MM.1S (cell line): Measurements from ENCODE around the gene KCNK10.

Experiments used
- DNase-seq: peaks from one replicate; pipeline ENCODE4 v3.0.0-alpha.2; 2015
- H2AFZ ChIP-seq: fragments of 300-600 bp; sonication (generic); 2 replicates; pipeline ENCODE4 v1.6.0; 2016; ENCODE audit warnings: antibody characterized with exemption, low read length
- H3F3A ChIP-seq: fragments of 300-600 bp; sonication (generic); 2 replicates; pipeline ENCODE4 v1.6.1; 2016; ENCODE audit warnings: mild to moderate bottlenecking, antibody characterized with exemption, low read length, moderate library complexity, mixed read lengths; ENCODE audit not compliant: insufficient read depth
- H3K27ac ChIP-seq: fragments of 300-600 bp; sonication (generic); 2 replicates; pipeline ENCODE4 v1.5.1; 2016; ENCODE audit warnings: mild to moderate bottlenecking, low read length
- H3K27me3 ChIP-seq: fragments of 300-600 bp; sonication (generic); replicated peaks from 2 replicates; pipeline ENCODE4 v1.6.0; 2016; ENCODE audit warnings: low read length; ENCODE audit not compliant: insufficient read depth
- H3K36me3 ChIP-seq: fragments of 300-600 bp; sonication (generic); replicated peaks from 2 replicates; pipeline ENCODE4 v1.6.1; 2016; ENCODE audit warnings: mild to moderate bottlenecking, low read length, mixed read lengths; ENCODE audit not compliant: insufficient read depth
- H3K4me1 ChIP-seq: fragments of 300-600 bp; sonication (generic); 2 replicates; pipeline ENCODE4 v1.6.1; 2016; ENCODE audit warnings: low read length, mixed read lengths
- H3K4me2 ChIP-seq: fragments of 300-600 bp; sonication (generic); 2 replicates; pipeline ENCODE4 v1.6.0; 2016; ENCODE audit warnings: low read depth, low read length
- H3K4me3 ChIP-seq: fragments of 300-600 bp; sonication (generic); 2 replicates; pipeline ENCODE4 v1.5.1; 2016; ENCODE audit warnings: low read length, mixed read lengths
- H3K79me2 ChIP-seq: fragments of 300-600 bp; sonication (generic); 2 replicates; pipeline ENCODE4 v1.6.1; 2016; ENCODE audit warnings: mixed run types, low read length, mixed read lengths
- H3K9ac ChIP-seq: fragments of 300-600 bp; sonication (generic); 2 replicates; pipeline ENCODE4 v1.6.1; 2016; ENCODE audit warnings: low read length, mixed read lengths
- H3K9me2 ChIP-seq: fragments of 300-600 bp; sonication (generic); replicated peaks from 2 replicates; pipeline ENCODE4 v1.6.1; 2016; ENCODE audit warnings: mild to moderate bottlenecking, low read length, mixed read lengths; ENCODE audit not compliant: insufficient read depth
- H3K9me3 ChIP-seq: fragments of 300-600 bp; sonication (generic); replicated peaks from 2 replicates; pipeline ENCODE4 v1.6.1; 2016; ENCODE audit warnings: mild to moderate bottlenecking, low read length, mixed read lengths; ENCODE audit not compliant: insufficient read depth
- H4K20me1 ChIP-seq: fragments of 300-600 bp; sonication (generic); 2 replicates; pipeline ENCODE4 v1.6.1; 2016; ENCODE audit warnings: mild to moderate bottlenecking, low read length, moderate library complexity, mixed read lengths; ENCODE audit not compliant: insufficient read depth
- CTCF ChIP-seq: fragments of 300-600 bp; sonication (generic); IDR thresholded peaks from 2 replicates; pipeline ENCODE4 v1.5.1; 2016; ENCODE audit warnings: antibody characterized with exemption, low read length, mixed read lengths
- EZH2 ChIP-seq: fragments of 300-600 bp; sonication (generic); optimal IDR thresholded peaks from 2 replicates; pipeline ENCODE3; 2017; ENCODE audit warnings: low read depth, mild to moderate bottlenecking, antibody characterized with exemption, low read length, mixed read lengths
- EZH2phosphoT487 ChIP-seq: fragments of 300-600 bp; sonication (generic); IDR thresholded peaks from 2 replicates; pipeline ENCODE4 v1.6.1; 2018; ENCODE audit warnings: antibody characterized with exemption, low read length

Gene KCNK10

GRCh38 chr14:88154926-88155325, 168.1 kb downstream of the KCNK10 start:
- Histone ChIP-seq H2AFZ (no peak overlapping the region), H3K27me3 (no peaks in the 10 kb centered on the region), H3K4me3 (no peak overlapping the region), H3K27ac (no peak overlapping the region), H3K9me3 (no peaks in the 10 kb centered on the region), H4K20me1 (no peaks in the 10 kb centered on the region), H3K9ac (no peak overlapping the region), H3K79me2 (no peaks in the 10 kb centered on the region), H3K4me1 (no peaks in the 10 kb centered on the region), H3K4me2 (no peak overlapping the region), H3K9me2 (no peaks in the 10 kb centered on the region), H3F3A (no peaks in the 10 kb centered on the region), H3K36me3 (no peaks in the 10 kb centered on the region)
- TF ChIP-seq CTCF (no peak), EZH2 (no peak), EZH2phosphoT487 (no peak)
- DNase-seq, result no peak

- Histone ChIP-seq H3K36me3 (no peaks in the 10 kb centered on the region), H3K79me2 (no peaks in the 10 kb centered on the region), H3K4me2 (no peak overlapping the region), H2AFZ (no peak overlapping the region), H3K9me3 (no peaks in the 10 kb centered on the region), H4K20me1 (no peaks in the 10 kb centered on the region), H3F3A (no peaks in the 10 kb centered on the region), H3K4me1 (no peaks in the 10 kb centered on the region), H3K9ac (no peak overlapping the region), H3K4me3 (no peak overlapping the region), H3K27me3 (no peaks in the 10 kb centered on the region), H3K9me2 (no peaks in the 10 kb centered on the region), H3K27ac (no peak overlapping the region)
- TF ChIP-seq EZH2phosphoT487 (no peak), EZH2 (no peak), CTCF (no peak)
- DNase-seq, result no peak
Measured at GRCh38 chr14:88154321-88154720, 168.7 kb downstream of the KCNK10 start.

DNA sequence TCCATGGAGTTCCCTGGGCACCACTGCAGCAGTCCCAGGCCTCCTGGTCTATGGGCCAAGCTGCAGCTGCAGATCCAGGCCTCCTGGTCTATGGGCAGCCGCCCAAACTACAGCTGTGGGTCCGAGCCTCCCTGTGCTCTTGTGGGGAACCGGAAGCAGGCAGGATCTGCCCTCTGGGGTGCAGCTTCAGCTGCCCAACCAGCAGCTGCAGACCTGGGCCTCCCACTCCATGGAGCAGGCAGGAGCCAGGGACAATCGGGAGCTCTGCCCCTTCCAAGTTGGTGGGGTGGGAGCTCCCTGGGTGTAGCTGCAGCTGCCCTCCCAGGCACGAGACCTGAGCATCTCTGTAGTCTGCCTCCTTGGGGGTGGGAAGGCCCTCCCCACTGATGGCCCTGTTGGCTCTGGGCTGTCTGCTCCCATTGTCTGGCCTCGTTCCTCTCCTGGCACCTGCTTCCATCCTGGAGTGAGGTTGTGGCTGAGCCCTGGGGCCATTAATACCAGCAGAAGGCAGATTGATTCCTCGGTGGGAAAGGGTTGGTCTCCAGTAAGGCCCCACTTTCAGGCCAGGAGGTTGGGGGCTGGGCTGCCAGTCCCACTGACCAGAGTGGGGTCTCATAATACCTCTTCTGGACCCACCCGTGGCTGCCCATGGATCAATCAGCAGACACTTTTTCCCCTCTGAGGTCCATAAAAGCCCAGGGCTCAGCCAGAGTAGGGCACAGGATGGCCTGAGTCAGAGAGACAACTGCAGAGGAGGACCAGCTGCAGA, 176.0 kb downstream of the KCNK10 start:
- no peak overlapping the region for H3K9ac ChIP-seq
- H3K9me2 ChIP-seq, result no peaks in the 10 kb centered on the region
- H3K79me2 ChIP-seq, result no peaks in the 10 kb centered on the region
- no peak overlapping the region for H3K27ac ChIP-seq
- TF ChIP-seq EZH2phosphoT487 (no peak), EZH2 (no peak), CTCF (no peak)
- H4K20me1 ChIP-seq, result no peaks in the 10 kb centered on the region
- H3K9me3 ChIP-seq, result no peaks in the 10 kb centered on the region
- H3K4me2 ChIP-seq, result no peak overlapping the region
- no peak overlapping the region for H3K4me3 ChIP-seq
- no peak overlapping the region for H2AFZ ChIP-seq
- DNase-seq, result no peak
- H3K27me3 ChIP-seq, result no peaks in the 10 kb centered on the region
- no peaks in the 10 kb centered on the region for H3K36me3 ChIP-seq
- H3K4me1 ChIP-seq, result no peaks in the 10 kb centered on the region
- H3F3A ChIP-seq, result no peaks in the 10 kb centered on the region
